HG03521 (cell line): ENCODE data around the gene MXD3.
"Not testable (repeated sequence)": the region's sequence is repeated elsewhere in the genome, so short reads cannot be mapped to it uniquely, and the experiment has no call there.

Experiments used
- ATAC-seq: cut with Tn5 transposase; IDR thresholded peaks from one replicate; pipeline ENCODE4 v1.9.1; 2021; ENCODE audit warnings: mild to moderate bottlenecking, moderate library complexity; ENCODE audit not compliant: unreplicated experiment

Gene MXD3

GRCh38 chr5:177306103-177306640 lies 5.5 kb downstream of the MXD3 start:
- ATAC-seq: not testable (repeated sequence)

- no peak for ATAC-seq
These were observed 7.1 kb downstream of the MXD3 start for GRCh38 chr5:177304392-177305119.

GRCh38 chr5:177303925-177304391 lies 7.7 kb downstream of the MXD3 start:
- ATAC-seq: no peak

- ATAC-seq: peak; percentile 65
These were observed 8.4 kb downstream of the MXD3 start, which contains the start of the genes PRELID1 and RAB24 for GRCh38 chr5:177303121-177303924. Gene PRELID1 (plus strand): TSS chr5:177303799. CDS start chr5:177303986, 187 bp downstream. Gene RAB24 (minus strand): TSS chr5:177303719. CDS start chr5:177303288, 431 bp downstream.

GRCh38 chr5:177302354-177303110 lies 9.2 kb downstream of the MXD3 start:
- no peak for ATAC-seq

- no peak for ATAC-seq
These were observed 10.1 kb downstream of the MXD3 start for GRCh38 chr5:177301503-177302165.

GRCh38 chr5:177300951-177301350 lies 10.7 kb downstream of the MXD3 start:
- ATAC-seq: no peak

GRCh38 chr5:177300236-177300880 lies 11.3 kb downstream of the MXD3 start:
- no peak for ATAC-seq

GRCh38 chr5:177299697-177300096 lies 12.0 kb downstream of the MXD3 start:
- no peak for ATAC-seq

- no peak for ATAC-seq
These were observed 13.8 kb downstream of the MXD3 start for GRCh38 chr5:177297922-177298321.

GRCh38 chr5:177296581-177296980 lies 15.1 kb downstream of the MXD3 start:
- ATAC-seq: no peak

- no peak for ATAC-seq
These were observed 15.8 kb downstream of the MXD3 start for GRCh38 chr5:177295924-177296323.

- no peak for ATAC-seq
These were observed 17.1 kb downstream of the MXD3 start for GRCh38 chr5:177294632-177295031.

- ATAC-seq: no peak
These were observed 17.7 kb downstream of the MXD3 start for GRCh38 chr5:177293819-177294581.

GRCh38 chr5:177291735-177292134 lies 20.0 kb downstream of the MXD3 start:
- ATAC-seq: no peak

GRCh38 chr5:177290816-177291596 lies 20.7 kb downstream of the MXD3 start:
- no peak for ATAC-seq

- ATAC-seq: no peak
These were observed 23.5 kb downstream of the MXD3 start for GRCh38 chr5:177288191-177288590.

GRCh38 chr5:177276886-177277285 lies 34.8 kb downstream of the MXD3 start:
- no peak for ATAC-seq
